ENCODE data around the gene CEP104. TPM values are rescaled to one million over a fixed set of nuclear protein-coding genes. Genes with fewer than 3 reads are reported as not detected.

CEP104 gene
- total RNA-seq, 1 experiment from 2014 or later: 47.7 TPM

DNA sequence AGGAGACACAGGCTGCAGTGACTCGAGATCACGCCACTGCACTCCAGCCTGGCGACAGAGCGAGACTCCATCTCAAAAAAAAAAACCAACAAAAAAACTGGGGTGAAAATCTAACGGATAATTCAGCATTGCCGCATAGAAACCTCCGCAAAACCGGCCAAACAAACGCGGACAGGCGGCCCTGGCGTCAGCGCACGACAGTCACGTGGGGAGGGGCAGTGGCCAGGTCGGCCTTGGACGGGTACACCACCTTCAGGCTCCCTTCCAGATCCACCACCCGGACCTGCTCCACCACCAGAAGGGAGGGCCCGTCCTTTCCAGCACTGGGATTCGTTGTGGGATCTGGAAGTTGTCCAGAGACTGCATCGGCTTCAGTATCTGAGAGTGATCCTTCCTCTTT is 76.1 kb downstream of the CEP104 start:
- H3K4me3 ChIP-seq: no peak overlapping the region
- H3K4me2 ChIP-seq: no peak overlapping the region
- no peak overlapping the region for H2AFZ ChIP-seq
- ChIA-PET CTCF (no interaction called here), POLR2A (ENCODE audit: unreplicated experiment) (no interaction called here)
- no peaks in the 10 kb centered on the region for H3K4me1 ChIP-seq (replicated peaks; ENCODE audit: insufficient read depth)
- no TSS peak for BruUV-seq (replicated peaks)
- TF ChIP-seq, protein P1, sequence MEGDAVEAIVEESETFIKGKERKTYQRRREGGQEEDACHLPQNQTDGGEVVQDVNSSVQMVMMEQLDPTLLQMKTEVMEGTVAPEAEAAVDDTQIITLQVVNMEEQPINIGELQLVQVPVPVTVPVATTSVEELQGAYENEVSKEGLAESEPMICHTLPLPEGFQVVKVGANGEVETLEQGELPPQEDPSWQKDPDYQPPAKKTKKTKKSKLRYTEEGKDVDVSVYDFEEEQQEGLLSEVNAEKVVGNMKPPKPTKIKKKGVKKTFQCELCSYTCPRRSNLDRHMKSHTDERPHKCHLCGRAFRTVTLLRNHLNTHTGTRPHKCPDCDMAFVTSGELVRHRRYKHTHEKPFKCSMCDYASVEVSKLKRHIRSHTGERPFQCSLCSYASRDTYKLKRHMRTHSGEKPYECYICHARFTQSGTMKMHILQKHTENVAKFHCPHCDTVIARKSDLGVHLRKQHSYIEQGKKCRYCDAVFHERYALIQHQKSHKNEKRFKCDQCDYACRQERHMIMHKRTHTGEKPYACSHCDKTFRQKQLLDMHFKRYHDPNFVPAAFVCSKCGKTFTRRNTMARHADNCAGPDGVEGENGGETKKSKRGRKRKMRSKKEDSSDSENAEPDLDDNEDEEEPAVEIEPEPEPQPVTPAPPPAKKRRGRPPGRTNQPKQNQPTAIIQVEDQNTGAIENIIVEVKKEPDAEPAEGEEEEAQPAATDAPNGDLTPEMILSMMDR (conservative IDR thresholded peaks at IDR 0.05): no peak
- no peak for TF ChIP-seq EZH2 (IDR thresholded peaks at IDR 0.05; ENCODE audit: low read depth)
- intact Hi-C loops (cut with micrococcal nuclease; ENCODE audit: unreplicated experiment): no loop called here
- no peaks in the 10 kb centered on the region for H3K27me3 ChIP-seq (ENCODE audit: insufficient read depth, low read depth)
- H3K27ac ChIP-seq: no peak overlapping the region
- H3K9me3 ChIP-seq (ENCODE audit: insufficient read depth, low read depth): no peaks in the 10 kb centered on the region
- no peaks in the 10 kb centered on the region for H3K9me2 ChIP-seq (ENCODE audit: insufficient read depth)
- peaks cover 25% of the 10 kb centered on the region for H3K36me3 ChIP-seq (ENCODE audit: low read depth)
- H4K20me1 ChIP-seq (ENCODE audit: insufficient read depth): peaks cover 3% of the 10 kb centered on the region; the same call in 1 of the 2 replicates
- no peak for DNase-seq
- no peaks in the 10 kb centered on the region for H3K79me2 ChIP-seq (ENCODE audit: low read depth)
- H3F3A ChIP-seq (ENCODE audit: insufficient read depth, low read depth): no peaks in the 10 kb centered on the region; the same call in 1 of the 2 replicates

DNA sequence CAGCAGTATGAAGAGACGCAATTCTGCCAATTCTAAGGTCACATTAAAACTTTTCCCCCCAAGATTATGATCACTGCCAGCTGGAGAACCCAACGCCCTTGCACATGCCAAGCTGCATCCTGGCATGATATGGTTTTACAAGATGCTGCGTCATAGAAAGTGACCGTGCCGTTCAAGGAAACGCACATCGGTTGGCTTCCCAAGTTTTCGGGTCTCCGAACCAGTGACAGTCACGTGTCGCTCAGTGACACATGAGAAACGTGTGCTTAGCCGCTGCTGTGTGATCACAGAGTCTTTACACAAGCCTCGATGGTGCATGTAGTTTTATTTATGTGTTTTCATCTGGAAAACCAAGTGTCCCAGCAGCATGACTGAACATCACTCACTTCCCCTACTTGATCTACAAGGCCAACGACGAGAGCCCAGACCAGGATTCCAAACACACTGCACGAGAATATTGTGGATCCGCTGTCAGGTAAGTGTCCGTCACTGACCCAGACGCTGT is 77.0 kb downstream of the CEP104 start:
- no peak for TF ChIP-seq EZH2 (IDR thresholded peaks at IDR 0.05; ENCODE audit: low read depth)
- TF ChIP-seq, protein P1 (conservative IDR thresholded peaks at IDR 0.05): no peak
- no peak for DNase-seq
- Histone ChIP-seq H3K27ac (no peak overlapping the region), H4K20me1 (ENCODE audit: insufficient read depth) (peaks cover 6% of the 10 kb centered on the region), H3K79me2 (ENCODE audit: low read depth) (no peaks in the 10 kb centered on the region), H3K9me2 (ENCODE audit: insufficient read depth) (no peaks in the 10 kb centered on the region), H3K9me3 (ENCODE audit: insufficient read depth, low read depth) (no peaks in the 10 kb centered on the region), H3K4me2 (no peak overlapping the region), H3K4me3 (no peak overlapping the region), H3F3A (ENCODE audit: insufficient read depth, low read depth) (no peaks in the 10 kb centered on the region), H3K4me1 (replicated peaks; ENCODE audit: insufficient read depth) (no peaks in the 10 kb centered on the region), H3K27me3 (ENCODE audit: insufficient read depth, low read depth) (no peaks in the 10 kb centered on the region), H2AFZ (no peak overlapping the region), H3K36me3 (ENCODE audit: low read depth) (peaks cover 18% of the 10 kb centered on the region; the same call in 1 of the 2 replicates)
- no TSS peak for BruUV-seq (replicated peaks)
- ChIA-PET CTCF (no interaction called here), POLR2A (ENCODE audit: unreplicated experiment) (no interaction called here)
- intact Hi-C loops (cut with micrococcal nuclease; ENCODE audit: unreplicated experiment): loop anchor here (10.0 kb wide), 1 partner anchor 1775 kb away; no protein-coding TSS in a partner anchor

DNA sequence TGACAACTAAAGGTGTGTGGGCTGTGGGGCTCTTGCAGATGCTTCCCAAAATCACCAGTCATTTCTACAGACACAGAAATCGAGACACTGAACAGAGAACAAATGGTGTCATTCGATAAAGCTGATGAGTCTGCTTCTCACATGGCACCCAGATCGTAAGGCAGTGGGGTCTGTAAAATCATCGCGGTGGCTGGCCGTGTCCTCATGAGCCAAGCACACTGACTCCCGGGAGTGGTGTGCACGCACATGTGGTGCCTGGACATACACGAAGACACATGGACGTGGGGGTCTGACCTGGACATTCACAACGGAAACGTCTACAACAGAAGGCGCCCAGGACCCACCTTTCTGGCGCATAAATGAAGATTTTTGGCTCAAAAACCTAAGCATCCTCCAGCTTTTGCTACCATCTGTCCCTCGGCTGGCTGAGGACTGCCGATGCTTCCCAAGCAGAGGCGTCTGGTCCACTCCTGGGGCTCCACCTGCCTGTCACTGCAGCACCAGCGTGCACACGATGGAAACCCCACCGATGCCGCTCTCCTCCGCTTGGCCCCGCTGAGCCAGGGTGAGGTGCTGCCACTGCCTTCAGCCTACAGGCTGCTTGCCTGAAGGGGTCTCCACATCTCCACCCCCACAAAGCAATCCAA is 77.6 kb downstream of the CEP104 start:
- H3K36me3 ChIP-seq (ENCODE audit: low read depth): peaks cover 18% of the 10 kb centered on the region; the same call in 1 of the 2 replicates
- no peaks in the 10 kb centered on the region for H3K27me3 ChIP-seq (ENCODE audit: insufficient read depth, low read depth)
- peaks cover 6% of the 10 kb centered on the region for H4K20me1 ChIP-seq (ENCODE audit: insufficient read depth)
- H3K9me2 ChIP-seq (ENCODE audit: insufficient read depth): no peaks in the 10 kb centered on the region
- no peaks in the 10 kb centered on the region for H3K79me2 ChIP-seq (ENCODE audit: low read depth)
- no TSS peak for BruUV-seq (replicated peaks)
- DNase-seq: no peak
- CTCF ChIA-PET: no interaction called here
- H2AFZ ChIP-seq: no peak overlapping the region
- POLR2A ChIA-PET (ENCODE audit: unreplicated experiment): no interaction called here
- TF ChIP-seq, protein P1 (conservative IDR thresholded peaks at IDR 0.05): no peak
- no peak for TF ChIP-seq EZH2 (IDR thresholded peaks at IDR 0.05; ENCODE audit: low read depth)
- H3K9me3 ChIP-seq (ENCODE audit: insufficient read depth, low read depth): no peaks in the 10 kb centered on the region
- H3K4me2 ChIP-seq: no peak overlapping the region
- H3K27ac ChIP-seq: no peak overlapping the region
- no peak overlapping the region for H3K4me3 ChIP-seq
- H3K4me1 ChIP-seq (replicated peaks; ENCODE audit: insufficient read depth): no peaks in the 10 kb centered on the region
- intact Hi-C loops (cut with micrococcal nuclease; ENCODE audit: unreplicated experiment): loop anchor here (10.0 kb wide), 1 partner anchor 1775 kb away; no protein-coding TSS in a partner anchor
- no peaks in the 10 kb centered on the region for H3F3A ChIP-seq (ENCODE audit: insufficient read depth, low read depth)

All from PC-9 (cell line).